OCI-LY1 (cell line): Measurements from ENCODE around the gene CAPN11.

Experiments
- H2AFZ ChIP-seq: fragments of 200-600 bp; sonication (generic), shearing (Covaris generic); 2 replicates; pipeline ENCODE4 v1.6.0; 2014; ENCODE audit warnings: antibody characterized with exemption, mild to moderate bottlenecking, low read length
- H3F3A ChIP-seq: fragments of 200-600 bp; sonication (generic), shearing (Covaris generic); 2 replicates; pipeline ENCODE4 v1.6.0; 2014; ENCODE audit warnings: mild to moderate bottlenecking, antibody characterized with exemption, low read length, moderate library complexity; ENCODE audit not compliant: insufficient read depth
- H3K27ac ChIP-seq: fragments of 200-600 bp; sonication (generic); 2 replicates; pipeline ENCODE4 v1.5.1; 2014; ENCODE audit warnings: low read length, mixed run types, mild to moderate bottlenecking, low read depth; ENCODE audit not compliant: poor library complexity, severe bottlenecking
- H3K27me3 ChIP-seq: fragments of 200-600 bp; sonication (generic); 2 replicates; pipeline ENCODE4 v1.6.0; 2014; ENCODE audit warnings: antibody characterized with exemption, mild to moderate bottlenecking, low read length, moderate library complexity; ENCODE audit not compliant: insufficient read depth
- H3K36me3 ChIP-seq: fragments of 200-600 bp; sonication (generic); 2 replicates; pipeline ENCODE4 v1.6.1; 2014; ENCODE audit warnings: mild to moderate bottlenecking, antibody characterized with exemption, low read length, moderate library complexity, mixed read lengths; ENCODE audit not compliant: insufficient read depth
- H3K4me1 ChIP-seq: fragments of 200-600 bp; sonication (generic); 2 replicates; pipeline ENCODE4 v1.5.1; 2014; ENCODE audit warnings: mild to moderate bottlenecking, low read length, moderate library complexity; ENCODE audit not compliant: insufficient read depth, severe bottlenecking
- H3K4me2 ChIP-seq: fragments of 200-600 bp; sonication (generic), shearing (Covaris generic); 2 replicates; pipeline ENCODE4 v1.6.1; 2014; ENCODE audit warnings: low read length
- H3K4me3 ChIP-seq: fragments of 200-600 bp; sonication (generic); 2 replicates; pipeline ENCODE4 v1.5.1; 2014; ENCODE audit warnings: low read length, low read depth, mild to moderate bottlenecking, mixed read lengths; ENCODE audit not compliant: poor library complexity, severe bottlenecking
- H3K79me2 ChIP-seq: fragments of 200-600 bp; shearing (Covaris generic); 2 replicates; pipeline ENCODE4 v1.6.1; 2016; ENCODE audit warnings: mixed run types, low read length, mixed read lengths; ENCODE audit not compliant: insufficient read depth
- H3K9ac ChIP-seq: fragments of 200-600 bp; sonication (generic), shearing (Covaris generic); 2 replicates; pipeline ENCODE4 v1.6.1; 2014; ENCODE audit warnings: mild to moderate bottlenecking, low read length, mixed read lengths
- H3K9me2 ChIP-seq: fragments of 200-600 bp; sonication (generic), shearing (Covaris generic); 2 replicates; pipeline ENCODE4 v1.6.1; 2014; ENCODE audit warnings: low read depth, mild to moderate bottlenecking, low read length, mixed read lengths
- H3K9me3 ChIP-seq: fragments of 200-600 bp; shearing (Covaris generic); 2 replicates; pipeline ENCODE4 v1.6.1; 2014; ENCODE audit warnings: low read length, mixed read lengths
- H4K20me1 ChIP-seq: fragments of 200-600 bp; sonication (generic), shearing (Covaris generic); 2 replicates; pipeline ENCODE4 v1.6.0; 2016; ENCODE audit warnings: mild to moderate bottlenecking, low read length; ENCODE audit not compliant: insufficient read depth
- CTCF ChIP-seq: fragments of 200-600 bp; sonication (generic), shearing (Covaris generic); IDR thresholded peaks from 2 replicates; pipeline ENCODE4 v1.5.1; 2017; ENCODE audit warnings: mild to moderate bottlenecking, antibody characterized with exemption, low read length, moderate library complexity, mixed read lengths
- EZH2 ChIP-seq: fragments of 200-600 bp; sonication (generic), shearing (Covaris generic); IDR thresholded peaks from 2 replicates; pipeline ENCODE4 v1.8.0; 2017; ENCODE audit warnings: borderline replicate concordance, mixed run types, mild to moderate bottlenecking, antibody characterized with exemption, low read length, moderate library complexity, mixed read lengths

CAPN11 gene

GRCh38 chr6:44189257-44189656, 30.6 kb downstream of the CAPN11 start:
- no peak overlapping the region for H3K27ac ChIP-seq
- peaks cover 2% of the 10 kb centered on the region; the same call in 1 of the 2 replicates for H3K27me3 ChIP-seq
- H4K20me1 ChIP-seq, result no peaks in the 10 kb centered on the region
- no peaks in the 10 kb centered on the region for H3F3A ChIP-seq
- H3K36me3 ChIP-seq, result no peaks in the 10 kb centered on the region
- no peaks in the 10 kb centered on the region for H3K9me3 ChIP-seq
- H2AFZ ChIP-seq, result no peak overlapping the region
- no peak overlapping the region for H3K4me3 ChIP-seq
- TF ChIP-seq EZH2 (no peak), CTCF (no peak)
- H3K79me2 ChIP-seq, result no peaks in the 10 kb centered on the region
- H3K4me1 ChIP-seq, result peaks cover 9% of the 10 kb centered on the region
- H3K9me2 ChIP-seq, result no peaks in the 10 kb centered on the region
- no peak overlapping the region for H3K4me2 ChIP-seq
- no peak overlapping the region for H3K9ac ChIP-seq

- no peaks in the 10 kb centered on the region for H3F3A ChIP-seq
- no peak overlapping the region for H3K9ac ChIP-seq
- no peak for TF ChIP-seq EZH2
- TF ChIP-seq CTCF, result no peak
- no peaks in the 10 kb centered on the region for H4K20me1 ChIP-seq
- no peak overlapping the region for H2AFZ ChIP-seq
- H3K4me2 ChIP-seq, result no peak overlapping the region
- no peaks in the 10 kb centered on the region for H3K9me2 ChIP-seq
- no peaks in the 10 kb centered on the region for H3K79me2 ChIP-seq
- H3K36me3 ChIP-seq, result no peaks in the 10 kb centered on the region
- H3K27ac ChIP-seq, result no peak overlapping the region
- H3K4me1 ChIP-seq, result peaks cover 9% of the 10 kb centered on the region
- H3K27me3 ChIP-seq, result no peaks in the 10 kb centered on the region
- no peaks in the 10 kb centered on the region for H3K9me3 ChIP-seq
- H3K4me3 ChIP-seq, result no peak overlapping the region
These were observed 32.1 kb downstream of the CAPN11 start for GRCh38 chr6:44190715-44191114.

GRCh38 chr6:44192428-44193041, 33.9 kb downstream of the CAPN11 start:
- Histone ChIP-seq H3K27ac (no peak overlapping the region), H3K4me3 (peak overlapping the region; percentile 41), H4K20me1 (no peaks in the 10 kb centered on the region), H3K9ac (no peak overlapping the region; the same call in 1 of the 2 replicates), H3K9me3 (no peaks in the 10 kb centered on the region), H2AFZ (peak overlapping the region; percentile 56; the same call in 1 of the 2 replicates), H3K4me1 (peaks cover 9% of the 10 kb centered on the region), H3F3A (no peaks in the 10 kb centered on the region), H3K9me2 (no peaks in the 10 kb centered on the region), H3K36me3 (no peaks in the 10 kb centered on the region), H3K79me2 (no peaks in the 10 kb centered on the region), H3K27me3 (0 out of 2 replicates have a peak, but pooled peaks cover 4% of the 10 kb centered on the region), H3K4me2 (peak overlapping the region; percentile 51)
- no peak for TF ChIP-seq CTCF
- TF ChIP-seq EZH2, result no peak
